Testis (tissue), 3 donors: ENCODE measurements around the gene TRABD2B. TPM values are rescaled to one million over a fixed set of nuclear protein-coding genes. Genes with fewer than 3 reads are reported as not detected.

ENCODE experiments used
- DNase-seq: peaks from one replicate; pipeline ENCODE4 v3.0.0-alpha.2; 2019
- H3K27ac ChIP-seq, 2 donors: fragments of 200-600 bp; sonication (generic); one replicate each; pipeline ENCODE4 v1.5.1; 2019
- H3K27me3 ChIP-seq: fragments of 200-600 bp; sonication (generic); one replicate; pipeline ENCODE4 v1.5.1; 2019
- H3K36me3 ChIP-seq: fragments of 200-600 bp; sonication (generic); one replicate; pipeline ENCODE4 v1.5.1; 2017; ENCODE audit warnings: low read depth; ENCODE audit errors: missing control alignments
- H3K4me1 ChIP-seq: fragments of 200-600 bp; sonication (generic); one replicate; pipeline ENCODE4 v1.5.1; 2019
- H3K4me3 ChIP-seq, 2 donors: fragments of 200-600 bp; sonication (generic); one replicate each; pipeline ENCODE4 v1.5.1; 2017 to 2019
- H3K9me3 ChIP-seq: fragments of 200-600 bp; sonication (generic); one replicate; pipeline ENCODE4 v1.5.1; 2017
- POLR2A ChIP-seq: fragments of 450-650 bp; IDR thresholded peaks from one replicate; pipeline ENCODE4 v1.6.1; 2017; ENCODE audit warnings: antibody characterized with exemption, mild to moderate bottlenecking, moderate library complexity
- WGBS, 2 donors: methylation state at CpG; one replicate each; pipeline ENCODE4 v1.1.5; 2018; 5-methylcytosine and 5-hydroxymethylcytosine counted together
- intact Hi-C: fragments of 100-400 bp; cut with DNase I; formaldehyde crosslinking; loops from one replicate; pipeline ENCODE4 v1.15.1; 2023; ENCODE audit warnings: low total_unique reads
- polyA plus RNA-seq: library from polyadenylated mRNA; stranded (reverse); fragments of 350-450 nt; fragmentation: Illumina TruSeq; extraction: RNeasy Lipid Tissue Mini Kit (QIAGEN cat#74804); gene quantifications from one replicate; pipeline ENCODE4 v1.2.3, GENCODE V29; 2014; ENCODE audit warnings: low read depth, low replicate concordance; ENCODE audit not compliant: insufficient read depth
- total RNA-seq, 2 donors: library from RNA; depleted of rRNA; stranded (reverse); fragments of >200 nt; gene quantifications; one replicate each; pipeline ENCODE4 v1.2.3, GENCODE V29; 2016
- TF ChIP-seq, protein P1 (sequence below), 3 experiments: fragments of 450-650 bp in 2 of 3; fragments of 200-600 bp in 1 of 3; sonication (generic) in 1 of 3; IDR thresholded peaks; one replicate each; pipeline ENCODE4 v1.5.1; 2016 to 2019; ENCODE audit warnings: antibody characterized with exemption in 3 of 3, mild to moderate bottlenecking in 2 of 3, moderate library complexity in 1 of 3

Gene TRABD2B
- total and polyA plus RNA-seq, 3 donors from 2014 or later = 1.9 to 2.7 (median 2.0) TPM

DNA sequence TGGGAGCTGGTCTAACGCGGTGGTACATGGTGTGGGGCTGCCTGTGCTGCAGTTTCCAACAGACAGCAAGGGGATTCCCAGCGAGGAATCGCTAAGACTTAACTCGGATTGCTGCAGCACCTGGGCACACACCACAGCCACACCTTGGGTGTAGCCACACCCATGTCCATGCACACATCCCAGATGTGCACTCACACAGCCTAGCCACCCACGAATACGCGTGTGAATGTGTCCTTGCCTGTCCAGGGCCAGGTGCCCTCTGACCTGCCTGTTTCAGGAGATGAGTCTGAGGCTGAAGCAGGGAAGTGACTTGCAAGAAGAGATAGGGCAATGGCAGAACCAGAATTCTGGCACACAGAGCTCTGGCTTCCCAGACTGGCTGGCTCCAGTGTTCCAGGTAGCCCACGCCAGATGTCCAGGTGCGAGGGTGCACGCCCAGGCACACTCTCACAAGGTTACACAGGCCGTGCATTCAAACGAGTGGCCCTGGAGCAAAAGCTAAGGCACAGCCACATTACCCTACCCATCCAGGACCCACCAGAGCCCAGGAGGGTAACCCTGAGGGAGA, 272.7 kb downstream of the TRABD2B start:
- no peak overlapping the region for H3K27ac ChIP-seq
- no peak overlapping the region for H3K4me3 ChIP-seq
- TF ChIP-seq, protein P1, sequence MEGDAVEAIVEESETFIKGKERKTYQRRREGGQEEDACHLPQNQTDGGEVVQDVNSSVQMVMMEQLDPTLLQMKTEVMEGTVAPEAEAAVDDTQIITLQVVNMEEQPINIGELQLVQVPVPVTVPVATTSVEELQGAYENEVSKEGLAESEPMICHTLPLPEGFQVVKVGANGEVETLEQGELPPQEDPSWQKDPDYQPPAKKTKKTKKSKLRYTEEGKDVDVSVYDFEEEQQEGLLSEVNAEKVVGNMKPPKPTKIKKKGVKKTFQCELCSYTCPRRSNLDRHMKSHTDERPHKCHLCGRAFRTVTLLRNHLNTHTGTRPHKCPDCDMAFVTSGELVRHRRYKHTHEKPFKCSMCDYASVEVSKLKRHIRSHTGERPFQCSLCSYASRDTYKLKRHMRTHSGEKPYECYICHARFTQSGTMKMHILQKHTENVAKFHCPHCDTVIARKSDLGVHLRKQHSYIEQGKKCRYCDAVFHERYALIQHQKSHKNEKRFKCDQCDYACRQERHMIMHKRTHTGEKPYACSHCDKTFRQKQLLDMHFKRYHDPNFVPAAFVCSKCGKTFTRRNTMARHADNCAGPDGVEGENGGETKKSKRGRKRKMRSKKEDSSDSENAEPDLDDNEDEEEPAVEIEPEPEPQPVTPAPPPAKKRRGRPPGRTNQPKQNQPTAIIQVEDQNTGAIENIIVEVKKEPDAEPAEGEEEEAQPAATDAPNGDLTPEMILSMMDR (IDR thresholded peaks at IDR 0.05) = no peak
- TF ChIP-seq POLR2A = no peak
- peaks cover 14% of the 10 kb centered on the region for H3K4me1 ChIP-seq
- intact Hi-C loops = no loop called here
- WGBS, 2 donors = 44 to 55% methylated on average over 7 to 13 of the region's 13 CpGs
- no peaks in the 10 kb centered on the region for H3K36me3 ChIP-seq
- H3K27me3 ChIP-seq = no peaks in the 10 kb centered on the region
- no peaks in the 10 kb centered on the region for H3K9me3 ChIP-seq
- DNase-seq = no peak

DNA sequence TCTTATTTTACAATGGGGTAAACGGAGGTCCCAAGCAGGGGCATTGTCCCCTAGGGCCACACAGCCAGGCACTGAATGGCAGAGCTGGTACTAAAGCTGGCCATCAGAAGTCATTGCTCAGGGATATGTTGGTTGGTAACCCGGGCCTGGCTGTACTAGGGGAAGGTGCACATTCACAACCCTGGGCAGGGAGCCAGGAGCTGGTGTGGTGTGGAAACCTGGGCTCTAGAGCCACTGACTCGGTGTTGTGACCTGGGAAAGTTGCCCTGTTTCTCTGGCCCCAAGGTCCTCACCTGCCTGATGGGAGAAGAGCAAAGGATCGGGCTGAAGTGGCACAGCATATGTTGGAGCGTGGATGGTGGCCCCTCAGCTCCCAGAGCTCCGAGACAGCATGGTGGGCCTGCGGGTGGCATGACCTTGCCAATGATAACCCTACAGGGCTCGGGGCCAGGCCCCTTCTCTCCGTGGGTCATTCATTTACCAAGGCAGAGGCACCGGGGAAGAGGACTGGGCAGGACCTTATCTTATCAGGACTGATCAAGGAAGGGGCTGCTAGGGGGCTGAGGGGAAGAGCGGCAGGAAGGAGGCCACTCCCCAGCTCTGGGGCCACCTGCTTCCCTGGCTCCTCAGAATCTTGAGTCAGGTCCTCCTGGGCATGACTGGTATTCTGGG, 274.1 kb downstream of the TRABD2B start:
- peaks cover 14% of the 10 kb centered on the region for H3K4me1 ChIP-seq
- intact Hi-C loops = no loop called here
- no peak for DNase-seq
- H3K27me3 ChIP-seq = no peaks in the 10 kb centered on the region
- no peak overlapping the region for H3K27ac ChIP-seq
- H3K36me3 ChIP-seq = no peaks in the 10 kb centered on the region
- no peaks in the 10 kb centered on the region for H3K9me3 ChIP-seq
- no peak overlapping the region for H3K4me3 ChIP-seq
- WGBS, 2 donors = 89 to 92% methylated on average over 5 to 10 of the region's 11 CpGs
- TF ChIP-seq, protein P1 (IDR thresholded peaks at IDR 0.05) = no peak
- TF ChIP-seq POLR2A = no peak

DNA sequence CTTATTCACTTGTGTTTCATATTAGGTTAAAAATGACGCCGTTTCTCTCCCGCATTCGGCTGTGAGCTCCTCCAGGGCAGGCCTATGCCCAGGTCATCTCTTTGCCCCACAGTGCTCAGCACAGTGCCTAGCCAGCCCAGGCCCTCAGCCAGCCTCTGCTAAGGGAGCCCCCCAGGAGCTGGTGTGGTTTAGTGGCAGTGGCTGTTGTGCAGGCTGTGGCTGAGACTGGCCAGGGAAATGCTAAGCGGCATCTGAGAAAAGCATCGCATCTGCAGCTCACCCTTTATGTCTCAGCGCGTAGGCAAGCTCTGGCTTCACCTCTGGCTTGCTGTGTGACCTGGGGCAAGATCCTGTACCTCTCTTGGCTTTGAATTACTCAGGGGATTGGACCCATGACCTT, 275.1 kb downstream of the TRABD2B start:
- Histone ChIP-seq H3K4me3 (no peak overlapping the region), H3K27ac (no peak overlapping the region), H3K27me3 (no peaks in the 10 kb centered on the region), H3K4me1 (peaks cover 14% of the 10 kb centered on the region), H3K9me3 (no peaks in the 10 kb centered on the region), H3K36me3 (no peaks in the 10 kb centered on the region)
- WGBS, 2 donors = 96 to 97% methylated on average over 6 to 8 of the region's 8 CpGs
- TF ChIP-seq POLR2A = no peak
- TF ChIP-seq, protein P1 (IDR thresholded peaks at IDR 0.05) = no peak
- DNase-seq = no peak
- intact Hi-C loops = no loop called here

DNA sequence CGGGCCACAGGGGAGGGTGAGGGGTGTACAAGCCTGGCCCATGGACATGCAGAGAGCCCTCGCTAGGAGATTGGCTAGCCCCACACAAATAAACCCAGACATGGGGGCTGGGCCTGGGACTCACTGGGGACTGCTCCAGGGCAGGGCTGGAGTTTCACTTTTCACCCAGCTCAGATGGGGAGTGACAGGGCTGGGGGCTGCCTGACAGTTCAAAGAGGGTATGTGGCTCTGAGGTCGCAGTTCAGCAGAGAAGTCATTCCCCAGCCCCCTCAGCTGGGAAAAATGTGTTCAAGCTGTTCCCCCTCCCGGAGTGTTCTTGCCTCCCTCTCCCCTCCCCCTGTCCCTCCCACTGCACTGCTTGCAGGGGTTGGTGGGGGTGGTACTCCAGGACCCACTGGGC, 277.1 kb downstream of the TRABD2B start:
- 67 to 78% methylated on average over 3 to 4 of the region's 4 CpGs for WGBS, 2 donors
- TF ChIP-seq, protein P1 (IDR thresholded peaks at IDR 0.05) = no peak
- TF ChIP-seq POLR2A = no peak
- intact Hi-C loops = no loop called here

DNA sequence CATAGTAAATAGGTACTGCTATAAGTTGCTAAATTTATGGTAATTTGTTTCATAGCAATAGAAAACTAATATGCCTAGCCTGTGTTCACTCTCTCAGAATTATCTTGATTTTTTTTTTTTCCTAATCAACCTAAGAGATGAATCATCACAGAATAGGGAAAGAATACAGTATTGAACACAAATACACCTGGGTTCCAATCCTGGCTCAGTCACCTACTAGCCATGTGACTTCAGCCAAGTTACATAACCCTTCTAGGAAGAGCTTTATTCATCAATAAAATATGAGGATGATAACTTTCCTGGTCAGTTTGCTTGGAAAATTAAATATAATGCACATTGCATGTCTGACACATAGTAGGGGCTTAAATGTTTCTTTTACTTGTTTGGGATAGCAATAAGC, 279.8 kb downstream of the TRABD2B start:
- DNase-seq = no peak
- H3K36me3 ChIP-seq = no peaks in the 10 kb centered on the region
- H3K4me3 ChIP-seq = no peak overlapping the region
- TF ChIP-seq POLR2A = no peak
- TF ChIP-seq, protein P1 (IDR thresholded peaks at IDR 0.05) = no peak
- no peaks in the 10 kb centered on the region for H3K9me3 ChIP-seq
- H3K27me3 ChIP-seq = no peaks in the 10 kb centered on the region
- intact Hi-C loops = no loop called here
- H3K27ac ChIP-seq = no peak overlapping the region
- H3K4me1 ChIP-seq = no peaks in the 10 kb centered on the region

More for the DNA sequence above, 277.1 kb downstream of the TRABD2B start:
- H3K36me3 ChIP-seq = no peaks in the 10 kb centered on the region
- peaks cover 4% of the 10 kb centered on the region for H3K4me1 ChIP-seq
- H3K4me3 ChIP-seq = no peak overlapping the region
- no peak overlapping the region for H3K27ac ChIP-seq
- DNase-seq = no peak
- no peaks in the 10 kb centered on the region for H3K9me3 ChIP-seq
- H3K27me3 ChIP-seq = no peaks in the 10 kb centered on the region
